ENCODE data around the gene GALE.
"Not testable (repeated sequence)": the region's sequence is repeated elsewhere in the genome, so short reads cannot be mapped to it uniquely, and the experiment has no call there.

GALE gene

DNA sequence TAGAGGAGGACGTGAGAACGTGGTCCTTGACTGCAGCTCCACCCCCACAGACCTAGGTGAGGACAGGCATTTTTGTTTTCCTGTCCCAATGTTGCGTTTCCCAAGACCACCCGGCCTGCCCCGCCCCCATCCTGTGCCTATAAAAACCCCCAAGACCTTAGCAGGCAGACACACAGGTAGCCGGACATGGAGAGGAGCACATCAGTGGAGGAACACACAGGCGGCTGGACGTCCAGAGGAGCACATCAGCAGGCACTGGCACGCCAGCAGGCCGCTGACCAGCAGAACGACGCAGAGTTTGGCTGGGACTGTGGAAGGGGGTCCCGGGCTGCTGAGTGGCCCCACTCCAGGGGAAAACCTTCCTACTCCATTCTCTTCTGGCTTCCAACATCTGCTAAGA, 37.4 kb upstream of the GALE start:
- no peak overlapping the region for H3K4me3 ChIP-seq (ENCODE audit: low read depth, low read length)
- no peak for TF ChIP-seq CTCF (IDR thresholded peaks at IDR 0.05; ENCODE audit: low read depth, low read length, missing control alignments)
- no peak for DNase-seq (ENCODE audit: low read depth)
- in situ Hi-C loops (cut with HindIII; ENCODE audit: low sequenced_read_pairs) = no loop called here

DNA sequence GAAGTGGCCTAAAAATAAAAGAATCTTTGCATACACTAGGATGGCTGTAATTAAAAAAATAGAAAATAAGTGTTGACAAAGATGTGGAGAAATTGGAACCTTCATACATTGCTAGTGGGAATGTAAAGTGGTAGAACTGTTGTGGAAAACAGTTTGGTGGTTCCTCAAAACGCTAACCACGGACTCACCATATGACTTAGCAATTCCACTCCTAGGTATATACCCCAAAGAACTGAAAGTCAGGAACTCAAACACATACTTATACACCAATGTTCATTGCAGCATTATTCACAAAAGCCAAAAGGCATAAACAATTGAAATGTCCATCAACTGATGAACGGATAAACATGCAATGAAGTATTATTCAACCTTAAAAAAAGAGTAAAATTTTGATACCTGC, 35.5 kb upstream of the GALE start:
- H3K4me3 ChIP-seq (ENCODE audit: low read depth, low read length) = no peak overlapping the region
- TF ChIP-seq CTCF (IDR thresholded peaks at IDR 0.05; ENCODE audit: low read depth, low read length, missing control alignments) = no peak
- in situ Hi-C loops (cut with HindIII; ENCODE audit: low sequenced_read_pairs) = no loop called here
- DNase-seq (ENCODE audit: low read depth) = no peak

- not testable (repeated sequence) for H3K4me3 ChIP-seq (ENCODE audit: low read depth, low read length)
Observed at GRCh38 chr1:23834156-23834555, 33.6 kb upstream of the GALE start.

DNA sequence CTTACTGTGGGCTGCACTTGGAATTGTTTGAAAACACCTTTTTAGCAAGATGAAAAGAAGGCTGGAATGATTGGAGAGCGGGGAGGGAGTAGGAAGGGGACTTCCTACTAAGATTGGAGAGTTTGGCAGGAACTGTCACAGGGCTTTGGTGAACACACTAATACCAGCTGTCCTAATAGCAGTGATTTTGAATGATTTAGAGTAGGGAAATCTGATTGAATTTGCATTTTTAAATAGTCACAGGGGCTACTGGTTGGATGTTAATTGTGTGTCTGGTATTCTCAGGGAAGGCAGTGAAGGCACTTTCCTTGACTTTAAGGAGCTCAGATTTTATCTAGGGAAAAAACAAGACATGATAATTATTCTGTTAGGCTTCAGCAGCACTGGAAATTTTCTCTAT, 27.2 kb upstream of the GALE start:
- H3K4me3 ChIP-seq (ENCODE audit: low read depth, low read length) = no peak overlapping the region
- in situ Hi-C loops (cut with HindIII; ENCODE audit: low sequenced_read_pairs) = no loop called here
- no peak for DNase-seq (ENCODE audit: low read depth)
- no peak for TF ChIP-seq CTCF (IDR thresholded peaks at IDR 0.05; ENCODE audit: low read depth, low read length, missing control alignments)

More at GRCh38 chr1:23834156-23834555, 33.6 kb upstream of the GALE start:
- DNase-seq (ENCODE audit: low read depth); in situ Hi-C loops (cut with HindIII; ENCODE audit: low sequenced_read_pairs): not testable (repeated sequence)

GRCh38 chr1:23826590-23826989, 26.0 kb upstream of the GALE start:
- H3K4me3 ChIP-seq (ENCODE audit: low read depth, low read length); in situ Hi-C loops (cut with HindIII; ENCODE audit: low sequenced_read_pairs): not testable (repeated sequence)

DNA sequence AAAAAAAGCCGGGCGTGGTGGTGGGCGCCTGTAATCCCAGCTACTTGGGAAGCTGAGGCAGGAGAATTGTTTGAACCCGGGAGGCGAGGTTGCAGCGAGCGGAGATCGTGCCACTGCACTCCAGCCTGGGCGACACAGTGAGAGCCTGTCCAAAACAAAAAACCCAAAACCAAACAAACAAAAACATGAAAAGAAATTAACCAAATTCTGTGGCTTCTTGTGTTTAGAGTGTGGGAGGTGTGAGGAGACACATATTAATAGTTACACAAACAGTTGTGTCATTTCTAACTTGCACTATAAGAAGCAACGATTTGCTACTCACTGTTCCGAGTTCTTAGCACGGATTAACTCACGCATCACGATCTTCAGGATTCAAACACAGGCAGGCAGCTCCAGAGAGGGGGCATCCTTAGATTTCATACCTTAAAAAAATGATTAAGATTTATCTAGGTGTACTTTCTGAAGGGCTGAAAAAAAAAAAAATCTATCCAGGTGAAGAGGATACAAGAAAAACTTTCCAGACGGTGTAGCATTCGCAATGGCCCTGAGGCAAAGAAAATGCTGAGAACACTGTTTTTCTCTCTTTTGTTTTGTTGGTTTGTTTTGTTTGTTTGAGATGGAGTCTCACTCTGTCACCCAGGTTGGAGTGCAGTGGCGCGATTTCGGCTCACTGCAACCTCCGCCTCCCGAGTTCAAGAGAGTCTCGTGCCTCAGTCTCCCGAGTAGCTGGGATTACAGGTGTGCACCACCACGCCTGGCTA, 25.4 kb upstream of the GALE start:
- in situ Hi-C loops (cut with HindIII; ENCODE audit: low sequenced_read_pairs) = no loop called here
- H3K4me3 ChIP-seq (ENCODE audit: low read depth, low read length) = peak overlapping the region; percentile 73
- TF ChIP-seq CTCF (IDR thresholded peaks at IDR 0.05; ENCODE audit: low read depth, low read length, missing control alignments) = no peak
- DNase-seq (ENCODE audit: low read depth) = no peak

More at GRCh38 chr1:23826590-23826989, 26.0 kb upstream of the GALE start:
- DNase-seq (ENCODE audit: low read depth) = not testable (repeated sequence)

- H3K4me3 ChIP-seq (ENCODE audit: low read depth, low read length) = peak within 1 kb of the TSS; percentile 73
- TF ChIP-seq CTCF (IDR thresholded peaks at IDR 0.05; ENCODE audit: low read depth, low read length, missing control alignments) = no peak
- peak; percentile 71 for DNase-seq (ENCODE audit: low read depth)
- in situ Hi-C loops (cut with HindIII; ENCODE audit: low sequenced_read_pairs) = no loop called here
Observed at GRCh38 chr1:23825076-23825761, 24.7 kb upstream of the GALE start, which contains the start of gene HMGCL. HMGCL (minus strand) TSS chr1:23825429; CDS start chr1:23825415, 14 bp downstream.
